GM12892 (cell line): Measurements from ENCODE around the gene SLC25A22.

Experiments
- POLR2A ChIP-seq: IDR thresholded peaks from 2 replicates; pipeline ENCODE4 v1.6.1; 2011; ENCODE audit warnings: low read depth, low read length, control low read depth
- POLR2AphosphoS5 ChIP-seq: IDR thresholded peaks from 2 replicates; pipeline ENCODE4 v1.6.1; 2011; ENCODE audit warnings: low read depth, low read length, control low read depth

DNA sequence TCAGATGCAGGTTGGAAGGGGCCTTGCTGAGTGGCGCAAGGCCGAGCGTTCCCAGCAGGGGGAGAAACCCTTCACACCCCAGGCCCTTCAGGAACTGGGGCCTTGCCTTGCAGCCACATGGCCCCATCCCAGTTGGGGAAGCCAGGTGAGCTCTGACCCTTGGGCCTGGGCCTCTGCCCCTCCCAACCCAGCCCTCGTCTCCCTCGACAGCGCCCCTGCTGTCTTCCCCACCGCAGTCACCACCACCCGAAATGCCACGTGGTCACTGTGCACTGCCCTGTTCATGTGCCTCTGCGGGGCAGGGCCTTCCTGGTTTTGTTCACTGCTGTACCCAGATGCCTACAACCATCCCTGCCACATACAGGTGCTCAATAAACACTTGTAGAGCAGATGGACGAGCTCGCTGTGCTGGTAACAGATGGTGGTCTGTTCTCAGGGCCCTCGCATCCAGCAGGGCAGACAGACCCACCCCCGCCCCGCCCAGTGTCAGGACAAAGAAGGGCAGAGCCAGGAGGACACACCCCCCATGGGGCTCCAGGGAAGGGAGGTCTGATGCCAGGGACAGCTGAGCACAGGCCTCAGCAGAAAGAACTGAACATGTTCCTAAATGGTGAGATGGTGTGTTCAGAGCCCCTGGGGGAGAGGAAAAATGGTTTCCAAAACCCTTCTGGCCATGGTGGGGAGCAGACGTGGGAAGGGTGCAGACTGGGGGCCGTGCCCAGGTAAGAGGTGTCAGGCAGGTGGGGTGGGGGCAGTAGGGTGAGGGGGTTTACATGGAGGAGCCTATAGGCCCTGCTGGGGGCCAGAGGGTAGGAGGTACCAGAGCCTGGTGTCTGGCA, 40.6 kb upstream of the SLC25A22 start:
- TF ChIP-seq POLR2A, result no peak
- TF ChIP-seq POLR2AphosphoS5, result no peak
